GM21825 (cell line): ENCODE measurements around the gene SLC44A1.

Source experiments
- ATAC-seq: cut with Tn5 transposase; IDR thresholded peaks from one replicate; pipeline ENCODE4 v1.9.1; 2021; ENCODE audit warnings: mild to moderate bottlenecking, moderate library complexity; ENCODE audit not compliant: unreplicated experiment

The SLC44A1 gene

DNA sequence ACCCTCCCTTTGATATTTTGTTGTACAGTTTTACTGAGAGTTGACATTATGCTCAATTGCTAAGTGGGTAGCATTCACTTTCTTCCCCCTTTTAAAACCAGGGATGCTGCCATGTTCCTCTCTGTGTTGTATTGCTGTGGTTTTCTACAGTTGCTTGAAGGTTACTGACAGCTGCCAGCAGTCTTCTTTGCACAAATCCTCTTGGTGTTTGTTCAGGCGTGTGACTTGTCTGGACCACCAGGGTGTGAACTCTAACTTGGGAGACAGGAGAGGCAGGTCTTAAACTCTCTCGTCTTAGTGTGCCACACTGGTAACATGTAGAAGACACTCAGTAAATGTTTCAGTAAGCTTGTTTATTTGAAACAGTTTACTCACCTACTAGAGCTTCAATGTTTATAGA lies 25.1 kb downstream of the SLC44A1 start:
- no peak for ATAC-seq

- no peak for ATAC-seq
Measured at GRCh38 chr9:105270711-105271110, 26.3 kb downstream of the SLC44A1 start.

DNA sequence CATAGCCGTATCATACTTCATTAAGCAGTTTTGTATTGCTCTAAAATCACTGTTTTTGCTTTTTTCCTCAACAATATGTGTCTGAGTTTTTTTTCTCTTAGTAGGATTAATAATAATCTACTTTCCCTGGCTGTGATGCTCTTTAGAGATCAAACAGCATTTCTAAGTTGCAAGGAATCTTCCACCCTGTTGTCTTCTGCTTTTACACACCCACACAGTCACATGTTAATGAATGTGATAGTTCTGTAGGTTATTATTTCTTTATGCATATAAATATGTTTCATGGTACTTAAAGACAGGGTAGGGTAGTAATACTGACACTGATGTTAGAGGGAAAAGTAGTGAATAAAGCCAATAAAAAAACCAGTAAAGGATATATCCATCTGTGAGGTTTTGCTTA lies 29.3 kb downstream of the SLC44A1 start:
- no peak for ATAC-seq

GRCh38 chr9:105275111-105275510 lies 30.7 kb downstream of the SLC44A1 start:
- no peak for ATAC-seq

DNA sequence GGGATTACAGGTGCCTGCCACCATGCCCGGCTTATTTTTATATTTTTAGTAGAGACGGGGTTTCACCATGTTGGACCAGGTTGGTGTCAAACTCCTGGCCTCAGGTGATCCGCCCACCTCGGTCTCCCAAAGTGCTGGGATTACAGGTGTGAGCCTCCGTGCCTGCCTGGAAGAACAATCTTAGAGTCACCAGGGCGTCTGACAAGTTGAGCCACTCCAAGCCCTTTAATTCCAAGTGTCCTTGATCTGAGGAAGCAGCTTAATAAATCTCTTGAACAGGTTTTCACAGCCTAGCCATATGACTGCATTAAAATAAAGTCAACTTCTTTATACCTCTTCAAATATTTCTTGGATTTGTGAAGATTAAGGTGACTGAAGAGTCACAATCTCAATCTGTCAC lies 31.5 kb downstream of the SLC44A1 start:
- no peak for ATAC-seq

GRCh38 chr9:105278751-105279150 lies 34.3 kb downstream of the SLC44A1 start:
- ATAC-seq: no peak

- ATAC-seq: no peak
Measured at GRCh38 chr9:105280691-105281090, 36.2 kb downstream of the SLC44A1 start.

GRCh38 chr9:105281272-105281671 lies 36.8 kb downstream of the SLC44A1 start:
- no peak for ATAC-seq

DNA sequence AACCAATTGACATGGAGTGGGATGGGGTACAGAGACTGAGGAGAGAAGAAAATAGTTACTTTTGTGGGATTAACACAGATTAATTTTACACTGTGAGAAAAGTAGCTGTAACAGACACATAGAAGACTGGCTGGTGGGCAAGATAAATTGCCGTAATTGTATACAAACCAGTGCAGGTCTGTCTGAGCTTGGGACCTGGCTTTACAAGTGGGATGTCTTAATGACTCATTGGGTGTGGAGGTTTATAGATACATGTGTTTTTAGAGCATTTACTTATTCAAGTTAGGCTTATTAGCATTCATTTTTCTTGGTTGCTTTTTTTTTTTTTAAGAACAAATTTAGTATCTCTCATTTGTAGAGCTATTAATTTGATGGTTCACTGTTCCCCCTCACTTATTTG lies 37.5 kb downstream of the SLC44A1 start:
- ATAC-seq: no peak

DNA sequence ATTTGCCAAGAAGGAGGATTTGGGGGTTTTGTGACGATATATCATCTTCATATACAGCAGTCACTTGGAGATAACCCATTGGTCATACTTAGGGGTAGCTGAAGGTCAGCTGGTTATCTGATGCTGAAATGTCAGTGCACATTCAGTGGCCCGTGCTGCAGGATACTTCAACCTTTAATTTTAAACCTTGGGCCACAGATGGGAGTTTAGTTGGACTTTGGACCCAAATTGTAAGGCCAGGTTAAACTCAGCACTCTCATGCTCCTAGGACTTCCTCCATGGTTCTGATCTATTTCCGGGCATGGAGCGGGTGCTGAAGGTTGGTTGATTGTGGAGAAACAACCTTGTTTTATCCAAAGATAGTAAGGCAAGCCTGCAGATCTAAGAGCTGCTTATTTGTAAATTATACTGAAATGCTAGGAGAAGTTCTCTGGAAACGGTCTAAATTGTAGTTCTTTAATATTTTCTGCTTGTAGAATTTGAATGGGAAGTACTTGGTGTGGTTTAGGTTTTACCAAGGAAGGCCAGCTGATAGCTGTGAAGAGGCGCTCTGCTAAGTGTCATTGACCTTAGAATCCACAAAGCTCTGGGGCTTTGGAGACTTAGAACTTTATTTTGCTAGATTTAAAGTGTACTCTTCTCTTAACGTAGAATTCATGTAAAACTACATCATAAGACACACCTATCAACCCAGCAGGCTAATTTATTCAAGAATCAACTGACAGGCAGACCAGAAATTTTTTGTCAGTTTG lies 38.6 kb downstream of the SLC44A1 start:
- ATAC-seq: no peak

DNA sequence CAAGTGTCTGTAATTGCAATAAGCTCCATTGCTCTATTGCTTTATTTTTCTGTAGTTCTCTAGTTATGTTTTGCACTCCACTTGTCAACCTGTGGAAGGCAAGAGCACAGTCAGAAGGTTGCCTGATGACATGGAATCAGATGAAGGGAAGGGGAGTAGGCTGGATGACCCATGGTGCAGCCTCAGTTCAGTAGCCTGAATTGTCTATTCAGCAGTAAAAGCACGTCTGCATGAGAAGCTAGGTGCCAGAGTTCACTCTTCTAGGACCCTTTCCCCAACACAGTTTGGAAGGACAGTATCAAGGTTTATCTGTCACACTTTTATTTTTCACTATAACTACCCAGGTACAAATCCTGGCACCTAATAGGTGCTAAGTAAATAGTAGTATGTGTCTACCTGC lies 39.3 kb downstream of the SLC44A1 start:
- ATAC-seq: no peak

GRCh38 chr9:105284463-105284862 lies 40.0 kb downstream of the SLC44A1 start:
- no peak for ATAC-seq

- ATAC-seq: no peak
Measured at GRCh38 chr9:105286098-105286497, 41.6 kb downstream of the SLC44A1 start.

DNA sequence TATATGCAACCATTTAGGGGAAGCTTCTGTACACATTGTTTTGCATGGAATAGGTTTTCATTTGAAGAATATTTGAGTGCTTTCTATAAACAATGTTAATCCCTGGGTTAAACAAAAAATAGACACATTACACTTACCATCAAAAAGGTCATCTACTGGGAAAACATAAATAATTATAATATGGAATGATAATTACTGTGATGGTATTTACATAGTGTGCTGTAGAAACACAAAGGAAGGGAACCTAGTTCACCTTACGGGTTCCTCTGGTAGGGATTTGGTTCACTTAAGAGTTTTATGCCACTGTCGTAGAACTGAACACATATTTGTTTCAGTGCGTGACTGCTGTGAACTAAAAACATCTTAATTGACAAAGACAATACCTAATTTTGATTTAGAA lies 44.9 kb downstream of the SLC44A1 start:
- ATAC-seq: no peak

DNA sequence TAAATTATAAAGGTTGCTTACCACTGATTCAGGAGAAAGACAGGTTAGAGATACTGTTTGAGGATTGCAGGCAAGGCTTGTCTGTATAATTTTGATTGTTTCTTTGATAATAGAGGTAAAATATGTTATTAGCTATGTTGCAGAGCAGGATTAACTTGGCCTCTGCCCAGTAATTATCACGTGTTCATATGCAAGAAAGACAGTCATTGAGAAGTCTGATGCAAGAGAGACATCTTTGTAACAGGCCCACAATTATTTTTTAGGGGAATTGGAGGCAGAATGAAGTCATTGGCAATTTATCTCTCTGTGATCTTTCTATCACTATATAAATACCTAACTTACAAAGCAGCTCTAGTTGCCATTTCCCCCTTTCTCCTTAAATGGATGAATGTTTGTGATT lies 46.0 kb downstream of the SLC44A1 start:
- no peak for ATAC-seq

DNA sequence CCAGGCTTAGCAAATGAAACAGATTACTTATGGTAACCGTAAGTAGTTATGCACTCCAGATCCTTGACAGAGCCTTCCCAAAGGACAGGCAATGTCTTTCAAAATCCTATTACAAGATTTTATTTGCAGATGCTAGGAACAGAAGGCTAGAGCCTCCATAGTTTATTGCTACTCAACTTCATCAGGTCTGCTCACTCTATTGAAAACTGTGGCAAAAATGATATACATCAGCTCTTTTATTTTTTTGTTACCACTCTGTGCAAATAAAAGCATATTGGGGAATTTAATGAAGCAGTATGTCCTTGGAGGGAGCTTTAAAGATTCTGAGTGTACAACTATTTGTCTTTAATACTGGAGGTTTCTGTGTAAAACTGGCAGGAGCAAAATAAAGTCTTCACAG lies 46.5 kb downstream of the SLC44A1 start:
- no peak for ATAC-seq

- no peak for ATAC-seq
Measured at GRCh38 chr9:105291422-105291859, 47.0 kb downstream of the SLC44A1 start.

DNA sequence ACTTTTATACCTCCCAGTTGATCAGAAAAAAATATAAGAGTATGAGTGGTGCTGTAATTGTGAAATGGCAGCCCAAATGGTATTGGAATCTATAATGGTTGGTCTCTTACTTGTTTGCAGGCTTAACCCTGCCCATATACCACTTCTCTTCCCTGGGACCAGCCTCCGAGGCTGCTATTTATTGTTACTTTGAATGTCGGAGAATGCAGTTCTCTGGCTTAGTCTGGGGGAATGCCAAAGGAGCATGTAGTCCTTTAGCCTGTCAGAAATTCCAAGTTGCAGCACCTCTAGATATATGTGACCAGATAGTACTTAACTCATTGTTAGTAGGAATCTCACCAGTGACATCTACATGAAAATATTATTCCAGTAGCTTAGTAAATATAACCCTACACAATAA lies 47.5 kb downstream of the SLC44A1 start:
- ATAC-seq: no peak

DNA sequence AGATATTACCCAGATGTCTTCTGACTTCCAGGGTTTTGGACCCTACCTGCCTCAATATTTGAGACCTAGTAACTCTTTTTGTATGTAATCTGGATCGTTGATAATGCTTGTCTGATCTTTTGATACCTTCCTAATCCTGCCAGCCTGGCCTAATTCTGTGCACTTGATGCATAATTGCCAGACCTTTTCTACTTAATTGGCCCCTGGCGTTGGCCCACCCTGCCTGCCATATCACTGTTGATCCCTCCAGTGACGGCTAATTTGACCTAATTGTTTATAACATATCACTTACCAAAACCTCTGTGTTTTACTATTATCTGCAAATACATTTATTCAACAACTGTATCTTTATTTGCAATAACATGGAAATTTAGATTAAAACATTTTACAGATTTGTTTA lies 49.0 kb downstream of the SLC44A1 start:
- ATAC-seq: no peak

DNA sequence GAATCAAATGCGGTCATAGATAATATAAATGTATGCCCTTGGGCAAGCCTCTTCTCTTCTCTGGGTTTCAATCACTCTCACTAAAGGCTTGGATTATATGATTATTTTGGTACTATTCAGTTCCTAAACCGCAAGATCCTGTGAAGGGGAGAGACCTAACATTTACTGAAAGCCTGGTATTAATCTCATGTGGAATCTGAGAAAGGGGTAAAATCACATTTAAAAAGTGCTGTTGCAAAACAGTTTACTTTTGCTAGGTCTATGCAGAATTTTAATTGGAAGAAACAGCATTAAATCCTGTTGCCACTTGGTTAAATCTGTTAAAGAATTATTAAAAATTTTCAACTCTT lies 50.7 kb downstream of the SLC44A1 start:
- ATAC-seq: no peak

DNA sequence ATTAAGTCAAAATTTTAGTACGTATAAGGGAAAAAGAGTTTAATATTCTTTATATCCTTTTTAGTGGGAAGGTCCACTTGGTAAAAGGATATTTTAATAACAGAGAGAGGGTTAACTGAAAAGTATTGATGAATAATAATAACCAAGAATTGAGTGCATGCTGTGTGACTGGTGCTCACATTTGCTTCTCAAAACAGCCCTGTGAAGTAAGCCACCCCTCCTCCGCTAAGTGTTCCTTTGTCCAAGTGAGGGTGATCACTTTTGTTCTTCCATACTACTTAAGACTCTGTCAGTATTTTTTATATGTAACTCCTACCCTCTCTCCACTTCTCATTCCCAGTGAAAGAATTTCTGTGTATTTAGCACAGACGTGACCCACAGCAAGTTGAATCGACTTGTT lies 51.5 kb downstream of the SLC44A1 start:
- ATAC-seq: no peak

- ATAC-seq: no peak
Measured at GRCh38 chr9:105296445-105296844, 52.0 kb downstream of the SLC44A1 start.

GRCh38 chr9:105296877-105297287 lies 52.4 kb downstream of the SLC44A1 start:
- ATAC-seq: no peak
